SK-MEL-5 (cell line): ENCODE measurements around the gene GPR31. TPM values are rescaled to one million over a fixed set of nuclear protein-coding genes. Genes with fewer than 3 reads are reported as not detected.
"Not testable (repeated sequence)": the region's sequence is repeated elsewhere in the genome, so short reads cannot be mapped to it uniquely, and the experiment has no call there.

Experiments used
- DNase-seq: peaks from one replicate; pipeline ENCODE4 v3.0.0-alpha.2; 2016; ENCODE audit warnings: low read depth, low spot score
- in situ Hi-C: cut with HindIII; loops from 2 replicates; pipeline ENCODE4 v1.10.0; 2016; ENCODE audit warnings: low sequenced_read_pairs, high pct_unique_total_duplicates, low pct_unique_long_range_greater_than_20kb
- polyA plus RNA-seq, 2 experiments: library from polyadenylated mRNA; depleted of rRNA; stranded (reverse); fragments of >200 nt; gene quantifications; 2 replicates each; pipeline ENCODE4 v1.2.3, GENCODE V29; 2015
- total RNA-seq: library from RNA; depleted of rRNA; stranded (reverse); fragments of >200 nt; shearing (Covaris generic); gene quantifications from 2 replicates; pipeline ENCODE4 v1.2.3, GENCODE V29; 2014; rRNA removed

GPR31 gene, protein sequence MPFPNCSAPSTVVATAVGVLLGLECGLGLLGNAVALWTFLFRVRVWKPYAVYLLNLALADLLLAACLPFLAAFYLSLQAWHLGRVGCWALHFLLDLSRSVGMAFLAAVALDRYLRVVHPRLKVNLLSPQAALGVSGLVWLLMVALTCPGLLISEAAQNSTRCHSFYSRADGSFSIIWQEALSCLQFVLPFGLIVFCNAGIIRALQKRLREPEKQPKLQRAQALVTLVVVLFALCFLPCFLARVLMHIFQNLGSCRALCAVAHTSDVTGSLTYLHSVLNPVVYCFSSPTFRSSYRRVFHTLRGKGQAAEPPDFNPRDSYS
- total RNA-seq = not detected in 2 replicates
- polyA plus RNA-seq (2015; cell fraction: cytosol; rRNA removed) = not detected in 2 replicates
- polyA plus RNA-seq (2015; cell fraction: nucleus; rRNA removed) = not detected in 2 replicates

DNA sequence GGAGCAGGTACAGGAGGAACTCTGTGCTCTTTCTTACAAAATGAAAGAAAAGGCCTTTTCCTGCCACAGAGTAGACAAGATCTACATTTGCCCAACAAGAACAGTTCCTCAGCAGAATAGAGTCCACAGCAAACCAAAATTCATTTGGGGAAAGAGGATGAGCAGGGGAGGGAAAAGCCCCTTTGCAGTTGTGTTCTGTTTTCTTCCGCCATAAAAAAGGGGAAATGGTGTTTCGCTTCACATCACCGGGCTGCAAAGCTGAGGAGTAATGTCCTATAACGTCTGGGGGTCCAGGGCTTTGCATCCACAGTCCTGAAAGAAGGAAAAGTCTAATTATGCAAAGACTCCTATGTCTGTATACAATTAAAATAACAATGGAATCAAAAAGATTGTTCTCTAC, at the start of gene GPR31:
Gene GPR31, minus strand, starts transcription at position 118 of the 400 bp plus-strand sequence. CDS start 149 bp downstream, outside the sequence.
- no peak for DNase-seq
- in situ Hi-C loops = no loop called here

DNA sequence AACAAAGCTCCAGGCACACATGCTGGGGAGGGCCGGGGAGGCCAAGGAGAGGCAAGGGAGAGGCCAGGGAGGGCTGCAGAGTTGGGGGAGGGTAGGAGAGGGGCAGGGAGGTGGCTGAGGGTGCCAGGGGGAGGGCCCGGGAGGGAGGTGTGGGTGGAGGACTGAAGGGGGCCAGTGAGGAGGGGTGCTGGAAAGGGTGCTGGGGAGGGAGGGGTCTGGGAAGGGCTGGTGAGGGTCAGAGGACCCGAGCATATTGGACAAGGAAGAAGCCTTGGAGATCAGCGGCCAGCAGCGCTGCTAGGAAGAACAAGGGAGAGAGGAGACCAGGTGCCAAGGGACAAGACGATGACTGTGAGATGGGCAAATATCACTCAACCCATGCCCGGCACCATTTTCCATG, 49.7 kb upstream of the GPR31 start:
- in situ Hi-C loops = no loop called here

DNA sequence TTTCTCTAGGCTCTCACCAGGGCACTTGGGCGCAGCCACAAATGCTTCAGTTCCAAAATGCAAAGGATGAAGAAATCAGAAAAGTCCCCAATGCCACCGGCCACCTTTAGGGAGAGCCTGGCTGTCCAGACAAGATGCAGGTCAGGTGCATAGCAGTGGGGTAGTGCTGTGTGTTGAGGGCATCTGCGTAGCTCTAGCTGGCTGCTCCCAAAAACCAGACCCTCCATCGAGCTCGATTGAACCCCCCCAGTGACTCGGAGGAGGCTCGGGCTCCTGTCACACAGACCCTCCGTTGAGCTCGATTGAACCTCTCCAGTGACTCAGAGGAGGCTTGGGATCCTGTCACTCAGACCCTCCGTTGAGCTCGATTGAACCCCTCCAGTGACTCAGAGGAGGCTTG, 47.5 kb upstream of the GPR31 start:
- DNase-seq, in situ Hi-C loops: not testable (repeated sequence)

More for the DNA sequence above, 49.7 kb upstream of the GPR31 start:
- DNase-seq = no peak

- in situ Hi-C loops, DNase-seq: not testable (repeated sequence)
Observed at GRCh38 chr6:167204059-167204348, 46.2 kb upstream of the GPR31 start.

- in situ Hi-C loops, DNase-seq: not testable (repeated sequence)
Observed at GRCh38 chr6:167203261-167204058, 45.7 kb upstream of the GPR31 start.

DNA sequence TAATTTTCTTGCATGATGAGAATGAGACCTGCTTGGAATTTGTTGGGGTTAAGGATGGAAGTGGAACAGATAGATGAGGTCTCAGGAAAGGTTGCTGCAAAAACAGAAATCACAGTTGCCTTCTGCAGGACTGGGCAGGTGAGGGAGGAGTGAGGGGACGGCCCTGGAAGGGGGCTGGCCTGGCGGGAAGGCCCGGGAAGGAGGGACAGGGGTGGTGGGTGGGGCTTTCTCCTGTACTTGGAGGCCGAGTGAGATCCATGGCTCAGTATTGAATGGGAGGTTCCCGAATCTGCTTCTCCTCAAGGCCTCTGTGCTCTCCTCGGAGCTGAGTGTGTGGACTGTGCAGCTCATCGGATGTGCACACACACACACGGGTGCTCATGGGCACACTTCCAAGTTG, 44.8 kb upstream of the GPR31 start:
- in situ Hi-C loops, DNase-seq: not testable (repeated sequence)

DNA sequence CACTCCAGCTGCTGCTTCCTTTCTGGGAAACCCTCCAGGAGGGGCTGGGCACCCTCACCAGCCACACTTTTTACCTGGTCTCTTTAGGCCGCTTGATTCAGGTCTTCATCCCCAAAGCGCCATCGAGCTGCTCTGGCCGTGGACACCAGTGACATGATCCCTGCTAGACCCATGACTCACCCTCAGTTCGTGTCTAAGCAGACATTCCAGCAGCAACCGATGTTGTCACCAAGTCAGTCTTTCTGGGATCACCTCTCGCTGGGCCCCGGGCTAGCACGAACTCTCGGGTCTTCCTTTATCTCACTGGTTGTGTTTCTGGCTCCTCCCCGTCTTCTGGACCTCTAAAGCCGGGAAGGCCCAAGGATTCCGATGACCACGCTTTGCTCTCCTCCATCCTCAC, 43.0 kb upstream of the GPR31 start:
- DNase-seq = no peak
- in situ Hi-C loops = no loop called here

- DNase-seq, in situ Hi-C loops: not testable (repeated sequence)
Observed at GRCh38 chr6:167195941-167196610, 38.3 kb upstream of the GPR31 start.

- in situ Hi-C loops, DNase-seq: not testable (repeated sequence)
Observed at GRCh38 chr6:167193515-167194125, 35.8 kb upstream of the GPR31 start.

- DNase-seq, in situ Hi-C loops: not testable (repeated sequence)
Observed at GRCh38 chr6:167191043-167191583, 33.3 kb upstream of the GPR31 start.

DNA sequence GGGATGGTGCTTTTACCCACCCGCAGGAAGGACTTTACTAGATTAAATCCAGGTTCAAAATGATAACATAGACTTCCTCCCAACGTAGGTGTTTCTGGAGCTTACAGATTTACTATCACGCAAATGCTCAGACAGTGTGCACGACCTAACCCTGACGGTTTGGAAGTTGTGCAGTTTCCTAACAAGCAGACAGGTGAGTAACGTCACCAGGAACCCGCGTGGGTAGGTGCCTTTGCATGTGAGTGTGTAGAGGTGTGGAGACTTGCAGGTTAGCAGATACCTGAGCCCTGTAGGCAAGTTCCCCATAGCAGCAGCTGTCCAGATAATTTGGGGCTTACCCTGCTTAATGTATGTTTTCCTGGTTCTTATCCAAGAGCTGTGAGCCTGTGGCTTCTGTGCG, 29.5 kb upstream of the GPR31 start:
- DNase-seq, in situ Hi-C loops: not testable (repeated sequence)

GRCh38 chr6:167185101-167185500, 27.3 kb upstream of the GPR31 start:
- in situ Hi-C loops, DNase-seq: not testable (repeated sequence)

GRCh38 chr6:167182913-167183314, 25.1 kb upstream of the GPR31 start:
- in situ Hi-C loops, DNase-seq: not testable (repeated sequence)

DNA sequence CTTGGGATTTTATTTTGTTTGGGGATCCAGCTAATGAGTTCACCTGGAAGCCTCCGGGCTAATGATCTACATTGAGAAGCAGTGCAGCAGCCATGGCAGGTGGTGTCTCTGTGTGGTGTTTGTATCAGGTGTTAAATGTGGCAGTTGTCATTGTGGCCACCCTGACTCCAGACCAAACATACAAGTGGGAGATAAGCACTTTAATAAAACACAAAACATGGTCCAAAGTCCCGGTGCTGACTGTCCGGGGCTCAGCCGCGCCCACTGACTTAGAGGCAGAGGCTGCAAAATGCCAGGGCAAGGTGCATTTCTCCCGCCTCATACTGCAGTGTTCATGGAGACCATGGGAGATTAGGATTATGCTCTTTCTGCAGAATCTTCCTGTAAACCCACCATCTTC, 23.6 kb upstream of the GPR31 start:
- in situ Hi-C loops, DNase-seq: not testable (repeated sequence)

DNA sequence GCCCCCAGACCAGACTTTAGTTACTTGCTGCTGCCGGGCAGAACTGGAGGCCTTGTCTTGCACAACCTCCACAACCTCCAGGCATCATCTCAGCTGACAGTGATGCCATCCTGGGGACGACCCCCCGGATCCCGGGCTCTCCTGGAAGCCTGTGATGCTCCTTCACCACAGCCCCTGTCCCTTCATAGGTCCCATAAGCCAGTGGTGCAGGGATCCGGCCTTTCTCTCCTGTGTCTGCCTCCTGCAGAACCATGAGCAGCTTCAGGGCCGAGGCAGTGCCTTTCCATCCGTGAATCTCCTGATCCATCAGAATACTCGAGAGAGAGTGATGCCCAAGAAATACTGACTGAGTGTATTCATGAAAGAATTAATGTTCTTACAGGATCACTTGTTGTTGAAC, 22.3 kb upstream of the GPR31 start:
- DNase-seq, in situ Hi-C loops: not testable (repeated sequence)

- DNase-seq, in situ Hi-C loops: not testable (repeated sequence)
Observed at GRCh38 chr6:167178896-167179655, 21.3 kb upstream of the GPR31 start.

DNA sequence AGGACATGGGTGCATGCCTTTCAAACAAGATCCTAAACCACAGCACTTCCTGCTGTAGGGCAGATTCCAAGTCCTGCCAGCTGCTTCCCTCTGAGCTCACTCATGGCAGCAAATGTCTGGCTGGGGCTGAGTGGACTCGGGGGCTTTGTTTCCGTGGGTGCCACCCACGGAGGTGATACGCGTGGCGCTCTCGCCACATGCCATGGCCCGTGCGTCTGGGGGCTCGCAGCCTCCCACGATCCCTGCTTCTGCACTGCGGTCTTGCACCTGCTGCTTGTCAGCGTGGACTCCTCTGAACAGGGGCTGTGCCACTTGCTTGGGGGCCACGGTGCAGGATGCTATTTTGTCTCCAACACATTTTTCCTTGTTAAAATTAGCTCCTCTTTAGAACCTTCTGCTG, 19.5 kb upstream of the GPR31 start:
- in situ Hi-C loops, DNase-seq: not testable (repeated sequence)
